ENCODE measurements around the gene DMD.
"Not testable (repeated sequence)": the region's sequence is repeated elsewhere in the genome, so short reads cannot be mapped to it uniquely, and the experiment has no call there.

Gene DMD

GRCh38 chrX:33109858-33110257 lies 101.5 kb downstream of the DMD start:
- Histone ChIP-seq H3K9me3 (ENCODE audit: control insufficient read depth, low read length) (no peaks in the 10 kb centered on the region), H3K4me1 (ENCODE audit: control insufficient read depth, insufficient read depth, low read length, poor library complexity, severe bottlenecking) (no peaks in the 10 kb centered on the region), H3K27ac (ENCODE audit: low read depth, low read length, severe bottlenecking) (no peak overlapping the region), H3K36me3 (ENCODE audit: control insufficient read depth, insufficient read depth, low read length) (no peaks in the 10 kb centered on the region), H3K4me3 (ENCODE audit: extremely low read depth, insufficient read depth, low read length, poor library complexity, severe bottlenecking) (no peak overlapping the region)
- 0 to 64% methylated on average over 1 to 3 of the region's 3 CpGs for WGBS, 2 experiments (ENCODE audit: insufficient coverage in 2 of 2)

- Histone ChIP-seq H3K4me1 (ENCODE audit: control insufficient read depth, insufficient read depth, low read length, poor library complexity, severe bottlenecking) (no peaks in the 10 kb centered on the region), H3K27ac (ENCODE audit: low read depth, low read length, severe bottlenecking) (no peak overlapping the region), H3K4me3 (ENCODE audit: extremely low read depth, insufficient read depth, low read length, poor library complexity, severe bottlenecking) (no peak overlapping the region), H3K36me3 (ENCODE audit: control insufficient read depth, insufficient read depth, low read length) (no peaks in the 10 kb centered on the region), H3K9me3 (ENCODE audit: control insufficient read depth, low read length) (no peaks in the 10 kb centered on the region)
- 95 to 96% methylated on average over 4 to 5 of the region's 8 CpGs for WGBS, 2 experiments (ENCODE audit: insufficient coverage in 2 of 2)
Measured at GRCh38 chrX:33106737-33107136, 104.6 kb downstream of the DMD start.

GRCh38 chrX:33095079-33095478 lies 116.3 kb downstream of the DMD start:
- Histone ChIP-seq H3K4me3 (ENCODE audit: extremely low read depth, insufficient read depth, low read length, poor library complexity, severe bottlenecking) (no peak overlapping the region), H3K4me1 (ENCODE audit: control insufficient read depth, insufficient read depth, low read length, poor library complexity, severe bottlenecking) (no peaks in the 10 kb centered on the region), H3K36me3 (ENCODE audit: control insufficient read depth, insufficient read depth, low read length) (no peaks in the 10 kb centered on the region), H3K9me3 (ENCODE audit: control insufficient read depth, low read length) (no peaks in the 10 kb centered on the region), H3K27ac (ENCODE audit: low read depth, low read length, severe bottlenecking) (no peak overlapping the region)
- no CpG with 5 or more reads among the region's 3 CpGs for WGBS, 2 experiments (ENCODE audit: insufficient coverage in 2 of 2)

GRCh38 chrX:33087411-33087810 lies 123.9 kb downstream of the DMD start:
- Histone ChIP-seq H3K9me3 (ENCODE audit: control insufficient read depth, low read length) (no peaks in the 10 kb centered on the region), H3K4me1 (ENCODE audit: control insufficient read depth, insufficient read depth, low read length, poor library complexity, severe bottlenecking) (no peaks in the 10 kb centered on the region), H3K36me3 (ENCODE audit: control insufficient read depth, insufficient read depth, low read length) (no peaks in the 10 kb centered on the region), H3K4me3 (ENCODE audit: extremely low read depth, insufficient read depth, low read length, poor library complexity, severe bottlenecking) (no peak overlapping the region), H3K27ac (ENCODE audit: low read depth, low read length, severe bottlenecking) (no peak overlapping the region)

- WGBS, 2 experiments (ENCODE audit: insufficient coverage in 2 of 2): no CpG with 5 or more reads among the region's 1 CpG
- Histone ChIP-seq H3K9me3 (ENCODE audit: control insufficient read depth, low read length) (no peaks in the 10 kb centered on the region), H3K36me3 (ENCODE audit: control insufficient read depth, insufficient read depth, low read length) (no peaks in the 10 kb centered on the region), H3K4me3 (ENCODE audit: extremely low read depth, insufficient read depth, low read length, poor library complexity, severe bottlenecking) (no peak overlapping the region), H3K4me1 (ENCODE audit: control insufficient read depth, insufficient read depth, low read length, poor library complexity, severe bottlenecking) (no peaks in the 10 kb centered on the region), H3K27ac (ENCODE audit: low read depth, low read length, severe bottlenecking) (no peak overlapping the region)
Measured at GRCh38 chrX:33086886-33087285, 124.5 kb downstream of the DMD start.

GRCh38 chrX:33082371-33082770 lies 129.0 kb downstream of the DMD start:
- Histone ChIP-seq H3K9me3 (ENCODE audit: control insufficient read depth, low read length) (no peaks in the 10 kb centered on the region), H3K4me3 (ENCODE audit: extremely low read depth, insufficient read depth, low read length, poor library complexity, severe bottlenecking) (no peak overlapping the region), H3K36me3 (ENCODE audit: control insufficient read depth, insufficient read depth, low read length) (no peaks in the 10 kb centered on the region), H3K27ac (ENCODE audit: low read depth, low read length, severe bottlenecking) (no peak overlapping the region), H3K4me1 (ENCODE audit: control insufficient read depth, insufficient read depth, low read length, poor library complexity, severe bottlenecking) (no peaks in the 10 kb centered on the region)
- no CpG with 5 or more reads among the region's 1 CpG for WGBS, 2 experiments (ENCODE audit: insufficient coverage in 2 of 2)

GRCh38 chrX:33078273-33078672 lies 133.1 kb downstream of the DMD start:
- Histone ChIP-seq H3K27ac (ENCODE audit: low read depth, low read length, severe bottlenecking) (no peak overlapping the region), H3K4me3 (ENCODE audit: extremely low read depth, insufficient read depth, low read length, poor library complexity, severe bottlenecking) (no peak overlapping the region), H3K9me3 (ENCODE audit: control insufficient read depth, low read length) (no peaks in the 10 kb centered on the region), H3K36me3 (ENCODE audit: control insufficient read depth, insufficient read depth, low read length) (no peaks in the 10 kb centered on the region), H3K4me1 (ENCODE audit: control insufficient read depth, insufficient read depth, low read length, poor library complexity, severe bottlenecking) (no peaks in the 10 kb centered on the region)
- no CpG with 5 or more reads among the region's 3 CpGs for WGBS, 2 experiments (ENCODE audit: insufficient coverage in 2 of 2)

- no CpG with 5 or more reads among the region's 11 CpGs for WGBS, 2 experiments (ENCODE audit: insufficient coverage in 2 of 2)
- H3K9me3 ChIP-seq (ENCODE audit: control insufficient read depth, low read length); H3K36me3 ChIP-seq (ENCODE audit: control insufficient read depth, insufficient read depth, low read length); H3K27ac ChIP-seq (ENCODE audit: low read depth, low read length, severe bottlenecking); H3K4me3 ChIP-seq (ENCODE audit: extremely low read depth, insufficient read depth, low read length, poor library complexity, severe bottlenecking); H3K4me1 ChIP-seq (ENCODE audit: control insufficient read depth, insufficient read depth, low read length, poor library complexity, severe bottlenecking): not testable (repeated sequence)
Measured at GRCh38 chrX:33073660-33074059, 137.7 kb downstream of the DMD start.

- Histone ChIP-seq H3K4me1 (ENCODE audit: control insufficient read depth, insufficient read depth, low read length, poor library complexity, severe bottlenecking) (no peaks in the 10 kb centered on the region), H3K9me3 (ENCODE audit: control insufficient read depth, low read length) (no peaks in the 10 kb centered on the region), H3K4me3 (ENCODE audit: extremely low read depth, insufficient read depth, low read length, poor library complexity, severe bottlenecking) (no peak overlapping the region), H3K27ac (ENCODE audit: low read depth, low read length, severe bottlenecking) (no peak overlapping the region), H3K36me3 (ENCODE audit: control insufficient read depth, insufficient read depth, low read length) (no peaks in the 10 kb centered on the region)
- no CpG with 5 or more reads among the region's 1 CpG for WGBS, 2 experiments (ENCODE audit: insufficient coverage in 2 of 2)
Measured at GRCh38 chrX:33065415-33065814, 145.9 kb downstream of the DMD start.

- Histone ChIP-seq H3K9me3 (ENCODE audit: control insufficient read depth, low read length) (no peaks in the 10 kb centered on the region), H3K4me1 (ENCODE audit: control insufficient read depth, insufficient read depth, low read length, poor library complexity, severe bottlenecking) (no peaks in the 10 kb centered on the region), H3K27ac (ENCODE audit: low read depth, low read length, severe bottlenecking) (no peak overlapping the region), H3K36me3 (ENCODE audit: control insufficient read depth, insufficient read depth, low read length) (no peaks in the 10 kb centered on the region), H3K4me3 (ENCODE audit: extremely low read depth, insufficient read depth, low read length, poor library complexity, severe bottlenecking) (no peak overlapping the region)
- WGBS, 2 experiments (ENCODE audit: insufficient coverage in 2 of 2): no CpG with 5 or more reads among the region's 1 CpG
Measured at GRCh38 chrX:33062041-33062440, 149.3 kb downstream of the DMD start.

GRCh38 chrX:33053001-33053400 lies 158.3 kb downstream of the DMD start:
- WGBS, 2 experiments (ENCODE audit: insufficient coverage in 2 of 2): 80 to 94% methylated on average over 1 to 3 of the region's 9 CpGs
- no peak overlapping the region for H3K4me3 ChIP-seq (ENCODE audit: extremely low read depth, insufficient read depth, low read length, poor library complexity, severe bottlenecking)
- H3K4me1 ChIP-seq (ENCODE audit: control insufficient read depth, insufficient read depth, low read length, poor library complexity, severe bottlenecking): no peaks in the 10 kb centered on the region
- no peak overlapping the region for H3K27ac ChIP-seq (ENCODE audit: low read depth, low read length, severe bottlenecking)
- H3K36me3 ChIP-seq (ENCODE audit: control insufficient read depth, insufficient read depth, low read length): no peaks in the 10 kb centered on the region
- H3K9me3 ChIP-seq (ENCODE audit: control insufficient read depth, low read length): no peaks in the 10 kb centered on the region

- H3K36me3 ChIP-seq (ENCODE audit: control insufficient read depth, insufficient read depth, low read length): no peaks in the 10 kb centered on the region
- H3K9me3 ChIP-seq (ENCODE audit: control insufficient read depth, low read length): no peaks in the 10 kb centered on the region
- H3K4me1 ChIP-seq (ENCODE audit: control insufficient read depth, insufficient read depth, low read length, poor library complexity, severe bottlenecking): no peaks in the 10 kb centered on the region
- no peak overlapping the region for H3K27ac ChIP-seq (ENCODE audit: low read depth, low read length, severe bottlenecking)
- no peak overlapping the region for H3K4me3 ChIP-seq (ENCODE audit: extremely low read depth, insufficient read depth, low read length, poor library complexity, severe bottlenecking)
- WGBS, 2 experiments (ENCODE audit: insufficient coverage in 2 of 2): 78% methylated on average over 1 of the region's 2 CpGs; no CpG with 5 or more reads in 1 of the 2 experiments
Measured at GRCh38 chrX:33045882-33046281, 165.5 kb downstream of the DMD start.

All from mesodermal cell (in vitro differentiated cells).